GM12891 (cell line): ENCODE data around the gene CRTC3.
"Not testable (repeated sequence)": the region's sequence is repeated elsewhere in the genome, so short reads cannot be mapped to it uniquely, and the experiment has no call there.

Experiments
- POLR2A ChIP-seq: IDR thresholded peaks from 2 replicates; pipeline ENCODE4 v1.6.1; 2011; ENCODE audit warnings: low read depth, low read length, control low read depth
- POLR2AphosphoS5 ChIP-seq: IDR thresholded peaks from 2 replicates; pipeline ENCODE4 v1.6.1; 2011; ENCODE audit warnings: low read depth, low read length, control low read depth
- TAF1 ChIP-seq: IDR thresholded peaks from 2 replicates; pipeline ENCODE4 v1.6.1; 2011; ENCODE audit warnings: low read depth, low read length, control low read depth

DNA sequence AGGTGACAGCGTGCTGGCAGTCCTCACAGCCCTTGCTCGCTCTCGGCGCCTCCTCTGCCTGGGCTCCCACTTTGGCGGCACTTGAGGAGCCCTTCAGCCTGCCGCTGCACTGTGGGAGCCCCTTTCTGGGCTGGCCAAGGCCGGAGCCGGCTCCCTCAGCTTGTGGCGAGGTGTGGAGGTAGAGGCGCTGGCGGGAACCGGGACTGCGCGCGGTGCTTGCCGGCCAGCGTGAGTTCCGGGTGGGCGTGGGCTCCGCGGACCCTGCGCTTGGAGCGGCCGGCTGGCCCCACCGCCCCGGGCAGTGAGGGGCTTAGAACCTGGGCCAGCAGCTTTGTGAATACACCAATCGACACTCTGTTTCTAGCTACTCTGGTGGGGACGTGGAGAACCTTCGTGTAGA lies 18.9 kb upstream of the CRTC3 start:
- TF ChIP-seq POLR2AphosphoS5, TAF1, POLR2A: not testable (repeated sequence)
